ENCODE measurements around the gene FAM20A. TPM values are rescaled to one million over a fixed set of nuclear protein-coding genes. Genes with fewer than 3 reads are reported as not detected.

FAM20A gene
- total RNA-seq, 4 donors from 2014 or later, result 0.80 to 3.1 (median 1.4) TPM

DNA sequence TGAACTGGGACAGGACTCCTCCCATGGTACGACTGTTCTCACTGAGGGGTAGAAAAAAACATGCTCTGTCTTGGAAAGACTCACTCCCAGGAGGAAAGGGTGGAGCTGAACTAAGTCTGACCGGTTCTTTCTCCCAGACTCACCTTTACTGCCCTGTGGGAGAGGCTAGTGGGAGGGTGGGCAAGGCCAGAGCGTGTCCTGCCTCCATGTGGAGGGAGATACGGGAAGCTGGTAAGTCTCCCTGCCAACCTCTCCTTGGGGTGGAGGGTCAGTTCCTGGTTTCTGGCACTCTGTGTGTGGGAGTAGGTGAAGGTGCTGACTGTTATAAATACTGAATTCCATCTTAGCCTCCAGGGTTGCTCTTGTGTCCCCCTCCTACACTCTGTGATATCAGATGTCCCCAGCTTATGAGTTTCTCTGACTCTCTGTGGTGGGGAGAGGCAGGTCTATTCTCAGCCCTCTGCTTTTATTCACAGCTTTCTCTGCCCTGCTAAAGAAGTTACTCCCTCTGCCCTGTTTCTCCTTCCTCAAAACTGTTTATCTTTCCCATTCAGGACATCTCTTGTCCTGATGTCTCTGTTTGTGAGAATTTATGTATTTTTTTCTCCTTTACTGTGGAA, 26.9 kb upstream of the FAM20A start:
- Histone ChIP-seq H3K27me3 (no peaks in the 10 kb centered on the region), H3K36me3 (no peaks in the 10 kb centered on the region), H3K9me3 (no peaks in the 10 kb centered on the region), H3K4me3 (no peak overlapping the region), H3K27ac (no peak overlapping the region), H3K4me1 (no peaks in the 10 kb centered on the region)
- no peak for TF ChIP-seq POLR2A (IDR thresholded peaks at IDR 0.05)
- TF ChIP-seq, protein P1, sequence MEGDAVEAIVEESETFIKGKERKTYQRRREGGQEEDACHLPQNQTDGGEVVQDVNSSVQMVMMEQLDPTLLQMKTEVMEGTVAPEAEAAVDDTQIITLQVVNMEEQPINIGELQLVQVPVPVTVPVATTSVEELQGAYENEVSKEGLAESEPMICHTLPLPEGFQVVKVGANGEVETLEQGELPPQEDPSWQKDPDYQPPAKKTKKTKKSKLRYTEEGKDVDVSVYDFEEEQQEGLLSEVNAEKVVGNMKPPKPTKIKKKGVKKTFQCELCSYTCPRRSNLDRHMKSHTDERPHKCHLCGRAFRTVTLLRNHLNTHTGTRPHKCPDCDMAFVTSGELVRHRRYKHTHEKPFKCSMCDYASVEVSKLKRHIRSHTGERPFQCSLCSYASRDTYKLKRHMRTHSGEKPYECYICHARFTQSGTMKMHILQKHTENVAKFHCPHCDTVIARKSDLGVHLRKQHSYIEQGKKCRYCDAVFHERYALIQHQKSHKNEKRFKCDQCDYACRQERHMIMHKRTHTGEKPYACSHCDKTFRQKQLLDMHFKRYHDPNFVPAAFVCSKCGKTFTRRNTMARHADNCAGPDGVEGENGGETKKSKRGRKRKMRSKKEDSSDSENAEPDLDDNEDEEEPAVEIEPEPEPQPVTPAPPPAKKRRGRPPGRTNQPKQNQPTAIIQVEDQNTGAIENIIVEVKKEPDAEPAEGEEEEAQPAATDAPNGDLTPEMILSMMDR (IDR thresholded peaks at IDR 0.05 in 4 of 5, conservative IDR thresholded peaks at IDR 0.05 in 1 of 5), result no peak
- ATAC-seq (no peak), DNase-seq (no peak)
- intact Hi-C loops (cut with DNase I; ENCODE audit: low total_unique reads) (no loop called here), in situ Hi-C loops (cut with MboI; ENCODE audit: low sequenced_read_pairs in 4 of 4) (no loop called here)

DNA sequence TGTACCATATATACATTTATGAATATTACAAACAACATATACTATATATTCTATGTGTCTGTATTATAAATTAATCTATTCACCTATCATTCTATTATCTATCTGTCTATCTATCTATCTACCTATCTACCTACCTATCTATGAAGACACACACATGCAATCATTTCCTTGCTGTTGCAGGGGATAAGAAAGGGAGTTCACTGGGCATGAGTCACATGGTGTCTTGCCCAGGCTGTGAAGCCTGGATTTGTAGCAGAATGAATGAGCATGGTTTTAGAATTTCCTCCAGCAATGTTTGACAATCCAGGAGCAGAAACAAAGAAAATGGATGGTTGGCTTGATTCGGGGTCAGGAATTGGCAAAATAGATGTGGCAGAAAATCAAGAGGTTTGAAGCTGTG, 23.2 kb upstream of the FAM20A start:
- Histone ChIP-seq H3K27me3 (no peaks in the 10 kb centered on the region), H3K9me3 (no peaks in the 10 kb centered on the region), H3K36me3 (no peaks in the 10 kb centered on the region), H3K27ac (no peak overlapping the region), H3K4me1 (no peaks in the 10 kb centered on the region), H3K4me3 (no peak overlapping the region)
- no peak for DNase-seq
- in situ Hi-C loops (cut with MboI; ENCODE audit: low sequenced_read_pairs in 4 of 4), result no loop called here
- TF ChIP-seq, protein P1 (IDR thresholded peaks at IDR 0.05 in 4 of 5, conservative IDR thresholded peaks at IDR 0.05 in 1 of 5), result no peak
- TF ChIP-seq POLR2A (IDR thresholded peaks at IDR 0.05), result no peak
- intact Hi-C loops (cut with DNase I; ENCODE audit: low total_unique reads), result no loop called here
- no peak for ATAC-seq

DNA sequence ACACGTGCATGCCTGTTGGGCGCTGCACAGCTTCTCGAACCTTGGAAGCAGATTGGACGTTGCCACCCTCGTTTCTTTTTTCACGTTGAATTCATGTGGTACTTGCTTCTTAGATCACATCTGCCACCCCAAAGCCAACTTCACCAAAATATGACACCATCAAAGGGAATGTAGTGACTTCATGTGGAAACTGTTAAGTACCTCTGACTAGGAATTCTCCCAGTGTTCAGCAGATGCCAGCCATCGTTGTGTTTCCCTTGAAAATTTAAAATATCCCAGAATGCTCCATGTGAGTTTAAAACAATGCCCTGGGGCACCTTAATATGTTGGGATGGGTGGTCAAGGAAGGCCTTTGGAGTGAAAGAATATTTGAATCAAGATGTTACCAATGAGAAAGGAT, 22.6 kb upstream of the FAM20A start:
- intact Hi-C loops (cut with DNase I; ENCODE audit: low total_unique reads), result no loop called here
- H3K4me3 ChIP-seq, result no peak overlapping the region

DNA sequence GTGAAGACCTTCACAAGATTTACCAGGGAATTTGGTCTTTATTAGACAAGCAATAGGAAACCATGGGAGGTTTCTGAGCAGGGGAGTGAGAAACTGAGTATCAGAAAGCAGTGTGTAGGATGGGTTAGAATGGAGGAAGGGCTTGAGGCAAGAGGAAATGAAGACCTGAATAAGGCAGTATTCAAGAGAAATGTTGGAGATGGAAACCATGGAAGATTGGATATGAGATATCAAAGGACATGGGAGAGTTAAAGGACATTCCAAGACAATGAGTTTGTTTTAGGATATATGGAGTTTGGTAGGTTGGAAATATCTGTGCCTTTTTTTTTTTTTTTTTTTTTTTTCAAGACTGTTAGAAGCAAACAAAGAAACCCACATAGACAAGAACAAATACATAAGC, 21.3 kb upstream of the FAM20A start:
- no peak overlapping the region for H3K4me3 ChIP-seq
- no peaks in the 10 kb centered on the region for H3K9me3 ChIP-seq
- intact Hi-C loops (cut with DNase I; ENCODE audit: low total_unique reads) (no loop called here), in situ Hi-C loops (cut with MboI; ENCODE audit: low sequenced_read_pairs in 4 of 4) (no loop called here)
- H3K36me3 ChIP-seq, result no peaks in the 10 kb centered on the region
- H3K4me1 ChIP-seq, result no peaks in the 10 kb centered on the region
- ATAC-seq (no peak), DNase-seq (no peak)
- TF ChIP-seq, protein P1 (IDR thresholded peaks at IDR 0.05 in 4 of 5, conservative IDR thresholded peaks at IDR 0.05 in 1 of 5), result no peak
- TF ChIP-seq POLR2A (IDR thresholded peaks at IDR 0.05), result no peak
- H3K27ac ChIP-seq, result no peak overlapping the region
- H3K27me3 ChIP-seq, result no peaks in the 10 kb centered on the region

More for the DNA sequence above, 22.6 kb upstream of the FAM20A start:
- H3K27me3 ChIP-seq, result no peaks in the 10 kb centered on the region
- no peaks in the 10 kb centered on the region for H3K9me3 ChIP-seq
- in situ Hi-C loops (cut with MboI; ENCODE audit: low sequenced_read_pairs in 4 of 4), result no loop called here
- H3K27ac ChIP-seq, result no peak overlapping the region
- TF ChIP-seq, protein P1 (IDR thresholded peaks at IDR 0.05 in 4 of 5, conservative IDR thresholded peaks at IDR 0.05 in 1 of 5), result no peak
- TF ChIP-seq POLR2A (IDR thresholded peaks at IDR 0.05), result no peak
- H3K4me1 ChIP-seq, result no peaks in the 10 kb centered on the region
- DNase-seq (no peak), ATAC-seq (no peak)
- no peaks in the 10 kb centered on the region for H3K36me3 ChIP-seq

DNA sequence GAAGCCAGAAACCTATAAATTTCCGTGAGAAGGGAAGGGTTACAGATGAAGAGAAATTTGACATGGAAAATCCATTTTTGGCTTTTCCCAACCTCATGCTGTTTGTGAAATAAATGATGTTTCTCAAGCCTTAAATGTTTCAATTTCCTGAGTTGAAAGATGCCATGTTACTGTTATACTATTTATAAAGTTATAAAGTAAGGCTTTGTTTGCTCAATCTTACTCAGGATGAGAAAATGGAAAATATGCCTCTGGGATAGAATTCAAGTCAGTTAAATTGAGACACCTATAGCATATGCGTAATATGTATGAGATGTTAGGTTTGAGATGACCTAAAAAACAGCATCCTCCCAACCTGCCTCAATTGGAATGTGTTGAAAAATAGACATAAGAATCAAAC, 19.9 kb upstream of the FAM20A start:
- H3K4me1 ChIP-seq, result no peaks in the 10 kb centered on the region
- intact Hi-C loops (cut with DNase I; ENCODE audit: low total_unique reads) (no loop called here), in situ Hi-C loops (cut with MboI; ENCODE audit: low sequenced_read_pairs in 4 of 4) (no loop called here)
- H3K4me3 ChIP-seq, result no peak overlapping the region
- H3K27me3 ChIP-seq, result no peaks in the 10 kb centered on the region
- ATAC-seq, result no peak
- no peaks in the 10 kb centered on the region for H3K36me3 ChIP-seq
- DNase-seq, result no peak
- no peaks in the 10 kb centered on the region for H3K9me3 ChIP-seq
- TF ChIP-seq POLR2A (IDR thresholded peaks at IDR 0.05), result no peak
- TF ChIP-seq, protein P1 (IDR thresholded peaks at IDR 0.05 in 4 of 5, conservative IDR thresholded peaks at IDR 0.05 in 1 of 5), result no peak
- no peak overlapping the region for H3K27ac ChIP-seq

Data from gastrocnemius medialis (tissue), 4 donors.